ENCODE data around the gene POU6F1.

- TF ChIP-seq, protein P1, sequence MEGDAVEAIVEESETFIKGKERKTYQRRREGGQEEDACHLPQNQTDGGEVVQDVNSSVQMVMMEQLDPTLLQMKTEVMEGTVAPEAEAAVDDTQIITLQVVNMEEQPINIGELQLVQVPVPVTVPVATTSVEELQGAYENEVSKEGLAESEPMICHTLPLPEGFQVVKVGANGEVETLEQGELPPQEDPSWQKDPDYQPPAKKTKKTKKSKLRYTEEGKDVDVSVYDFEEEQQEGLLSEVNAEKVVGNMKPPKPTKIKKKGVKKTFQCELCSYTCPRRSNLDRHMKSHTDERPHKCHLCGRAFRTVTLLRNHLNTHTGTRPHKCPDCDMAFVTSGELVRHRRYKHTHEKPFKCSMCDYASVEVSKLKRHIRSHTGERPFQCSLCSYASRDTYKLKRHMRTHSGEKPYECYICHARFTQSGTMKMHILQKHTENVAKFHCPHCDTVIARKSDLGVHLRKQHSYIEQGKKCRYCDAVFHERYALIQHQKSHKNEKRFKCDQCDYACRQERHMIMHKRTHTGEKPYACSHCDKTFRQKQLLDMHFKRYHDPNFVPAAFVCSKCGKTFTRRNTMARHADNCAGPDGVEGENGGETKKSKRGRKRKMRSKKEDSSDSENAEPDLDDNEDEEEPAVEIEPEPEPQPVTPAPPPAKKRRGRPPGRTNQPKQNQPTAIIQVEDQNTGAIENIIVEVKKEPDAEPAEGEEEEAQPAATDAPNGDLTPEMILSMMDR (IDR thresholded peaks at IDR 0.05; ENCODE audit: insufficient read depth, low read length): no peak
- no peak for TF ChIP-seq REST (IDR thresholded peaks at IDR 0.05; ENCODE audit: insufficient replicate concordance, low read depth)
- no peak for TF ChIP-seq POLR2AphosphoS5 (IDR thresholded peaks at IDR 0.05; ENCODE audit: low read depth)
Observed at GRCh38 chr12:51186465-51187085, 31.3 kb downstream of the POU6F1 start.

Data from HL-60 (cell line).